Fibroblast of pulmonary artery (primary cell): ENCODE results near the gene NPSR1.
A peak's percentile ranks its signal among the peaks of the same experiment; 100 is the strongest.

ENCODE experiments used
- DNase-seq: peaks from one replicate; pipeline ENCODE4 v3.0.0-alpha.2; 2010; ENCODE audit warnings: low read depth
- H3K4me3 ChIP-seq: replicated peaks from 2 replicates; pipeline ENCODE4 v1.5.1; 2011; ENCODE audit warnings: low read depth, mild to moderate bottlenecking, control low read depth, low read length, moderate library complexity
- CTCF ChIP-seq: IDR thresholded peaks from 2 replicates; pipeline ENCODE4 v1.5.1; 2011; ENCODE audit warnings: mild to moderate bottlenecking, control low read depth, low read length, inconsistent platforms; ENCODE audit errors: missing control alignments

Gene NPSR1

DNA sequence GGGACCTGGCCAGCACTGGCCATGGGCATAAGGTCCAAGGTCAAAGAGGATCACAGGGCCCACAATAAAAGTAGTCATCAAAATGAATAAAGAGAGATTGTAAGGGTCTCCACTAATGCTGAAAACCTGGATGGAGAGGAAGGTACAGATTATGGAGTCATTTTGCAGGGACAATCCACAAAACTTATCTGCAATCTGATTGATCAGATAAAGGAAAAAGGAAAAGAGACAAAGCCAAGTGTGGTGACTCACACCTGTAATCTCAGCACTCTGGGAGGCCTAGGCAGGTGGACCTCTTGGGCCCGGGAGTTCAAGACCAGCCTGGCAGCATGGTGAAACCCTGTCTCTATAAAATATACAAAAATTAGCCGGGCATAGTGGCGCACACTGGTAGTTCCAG is 174.0 kb downstream of the NPSR1 start:
- DNase-seq, result no peak
- no peak overlapping the region for H3K4me3 ChIP-seq
- no peak for TF ChIP-seq CTCF

DNA sequence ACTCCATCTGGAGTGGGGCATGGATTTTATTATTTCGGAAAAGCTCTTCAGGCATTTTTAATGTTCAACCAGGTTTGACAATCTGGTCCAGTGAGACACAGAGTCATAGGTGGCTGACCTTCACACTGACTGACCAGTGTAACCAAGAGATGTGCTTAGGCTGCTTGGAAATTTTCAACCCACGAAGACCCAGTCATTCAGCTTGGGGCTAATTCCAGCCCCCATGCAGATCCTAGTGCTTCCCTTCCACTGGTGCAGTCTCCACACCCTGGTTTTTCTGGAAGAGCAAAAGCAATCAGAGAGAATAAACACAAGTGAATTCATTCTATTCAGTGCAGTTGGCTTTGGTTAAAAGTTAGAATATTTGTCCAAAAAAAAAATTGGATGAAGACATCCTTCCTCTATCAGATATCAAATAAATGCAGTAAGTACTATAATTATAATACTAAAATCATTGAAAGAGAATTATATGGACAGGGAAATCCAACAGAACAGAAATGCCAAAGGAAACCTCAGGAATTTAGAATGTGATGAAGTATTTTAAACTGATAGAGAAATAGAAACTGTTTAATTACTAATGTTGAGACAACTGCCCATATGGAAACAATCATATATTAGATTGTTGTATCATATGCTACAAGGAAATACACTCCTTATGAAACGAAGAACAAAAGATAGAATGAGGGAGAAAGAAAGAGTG is 178.0 kb downstream of the NPSR1 start:
- H3K4me3 ChIP-seq, result no peak overlapping the region
- TF ChIP-seq CTCF, result no peak
- DNase-seq, result no peak

DNA sequence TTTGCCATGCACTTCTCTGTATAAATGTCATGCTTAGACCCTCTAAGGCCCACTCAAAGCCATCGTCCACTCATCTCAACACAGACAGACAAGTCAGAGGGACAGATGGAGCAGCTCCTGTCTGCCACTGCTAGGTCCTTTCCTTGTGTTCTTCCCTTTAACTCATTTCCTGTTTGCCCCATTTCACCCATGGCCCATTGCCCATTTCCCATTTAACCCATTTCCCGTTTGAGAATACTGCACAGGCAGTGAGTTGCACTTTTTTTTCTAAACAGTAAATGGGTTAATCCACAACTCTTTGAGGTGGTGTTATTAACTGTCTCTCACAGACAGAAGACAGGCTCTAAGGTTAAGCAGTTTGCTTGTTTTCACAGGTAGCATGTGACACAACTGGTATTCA is 179.3 kb downstream of the NPSR1 start:
- no peak for TF ChIP-seq CTCF
- H3K4me3 ChIP-seq, result no peak overlapping the region
- DNase-seq, result peak; percentile 11

- TF ChIP-seq CTCF, result no peak
- no peak overlapping the region for H3K4me3 ChIP-seq
- DNase-seq, result peak; percentile 21
Measured at GRCh38 chr7:34837801-34838201, 179.8 kb downstream of the NPSR1 start.

DNA sequence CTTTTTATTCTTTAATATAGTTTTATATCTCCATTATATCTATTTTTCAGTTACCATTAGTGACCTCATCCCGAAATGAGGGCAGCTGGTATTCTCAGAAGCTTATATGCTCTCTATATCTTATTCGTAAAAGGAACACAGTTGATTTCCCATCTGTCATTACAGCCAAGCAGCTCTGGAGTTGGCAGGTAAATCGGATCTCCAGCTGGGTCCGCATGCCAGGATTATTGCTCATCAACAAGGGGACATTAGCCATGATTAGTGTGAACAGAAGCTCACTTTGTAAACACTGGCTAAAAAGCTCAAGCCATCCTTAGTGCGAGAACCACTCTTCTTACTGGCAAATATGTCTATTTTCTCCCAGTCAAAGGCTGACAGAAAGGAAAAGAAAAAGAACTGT is 180.3 kb downstream of the NPSR1 start:
- DNase-seq, result no peak

DNA sequence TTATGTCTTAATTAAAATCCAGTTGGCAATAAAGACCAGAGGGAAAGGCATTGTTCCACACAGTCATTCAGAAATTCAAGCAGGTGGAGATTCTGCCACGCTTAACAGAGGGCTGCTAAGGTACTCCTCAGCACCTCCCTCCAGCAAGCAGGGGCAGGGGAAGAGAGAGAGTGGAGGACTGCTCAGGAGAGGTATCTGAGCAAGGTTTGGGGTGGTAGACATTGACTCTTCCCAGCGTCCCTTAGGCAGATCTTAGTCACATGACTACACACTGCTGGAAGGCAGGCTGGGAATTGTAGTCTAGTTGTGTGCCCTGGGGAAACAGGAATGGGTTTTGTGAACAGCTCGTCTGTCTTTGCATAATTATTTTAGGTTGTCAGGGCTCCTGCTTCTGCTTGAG is 181.6 kb downstream of the NPSR1 start:
- DNase-seq, result no peak
- TF ChIP-seq CTCF, result no peak
- H3K4me3 ChIP-seq, result no peak overlapping the region

More for the DNA sequence above, 180.3 kb downstream of the NPSR1 start:
- TF ChIP-seq CTCF, result no peak
- H3K4me3 ChIP-seq, result no peak overlapping the region

DNA sequence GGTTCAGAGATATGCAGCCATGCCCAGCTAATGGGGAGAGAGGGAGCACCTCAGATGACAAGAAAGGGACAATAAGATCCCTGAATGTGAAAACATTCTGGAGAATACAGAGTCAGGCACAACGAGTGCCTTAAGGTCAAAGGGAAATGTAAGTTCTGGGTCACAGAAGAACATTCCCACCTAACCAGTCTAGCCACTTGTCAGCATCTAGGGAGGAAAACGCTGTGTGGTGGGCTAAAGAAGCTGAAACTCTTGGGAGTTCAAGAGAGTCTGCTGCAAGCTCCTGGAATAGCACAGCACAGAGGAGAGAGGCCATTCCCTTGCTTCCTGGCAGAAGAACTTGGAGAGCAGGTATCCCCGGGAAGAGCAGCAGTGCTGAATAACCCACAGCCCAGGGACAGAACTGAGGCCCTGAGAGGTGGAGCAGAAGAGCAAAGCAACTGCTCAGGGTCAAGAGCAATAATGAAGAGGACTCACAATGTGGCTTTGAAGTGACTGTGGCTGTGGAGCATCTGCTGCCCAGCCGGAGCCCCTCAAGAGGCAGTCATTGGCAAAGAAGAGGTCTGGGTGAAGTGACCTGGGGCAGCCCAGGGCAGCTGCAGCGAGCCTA is 182.3 kb downstream of the NPSR1 start:
- H3K4me3 ChIP-seq, result no peak overlapping the region
- no peak for TF ChIP-seq CTCF
- no peak for DNase-seq
